ENCODE results near the gene UBTD2.

Gene UBTD2

GRCh38 chr5:172193872-172194271, 89.7 kb downstream of the UBTD2 start, which contains the start of gene EFCAB9:
Gene EFCAB9, plus strand, starts transcription at chr5:172194172. Its CDS starts 1 bp downstream, at chr5:172194173.
- TF ChIP-seq CTCF (IDR thresholded peaks at IDR 0.05; ENCODE audit: low read depth, low read length), result no peak
- H3K27me3 ChIP-seq (ENCODE audit: insufficient read depth, low read depth, severe bottlenecking), result no peaks in the 10 kb centered on the region

DNA sequence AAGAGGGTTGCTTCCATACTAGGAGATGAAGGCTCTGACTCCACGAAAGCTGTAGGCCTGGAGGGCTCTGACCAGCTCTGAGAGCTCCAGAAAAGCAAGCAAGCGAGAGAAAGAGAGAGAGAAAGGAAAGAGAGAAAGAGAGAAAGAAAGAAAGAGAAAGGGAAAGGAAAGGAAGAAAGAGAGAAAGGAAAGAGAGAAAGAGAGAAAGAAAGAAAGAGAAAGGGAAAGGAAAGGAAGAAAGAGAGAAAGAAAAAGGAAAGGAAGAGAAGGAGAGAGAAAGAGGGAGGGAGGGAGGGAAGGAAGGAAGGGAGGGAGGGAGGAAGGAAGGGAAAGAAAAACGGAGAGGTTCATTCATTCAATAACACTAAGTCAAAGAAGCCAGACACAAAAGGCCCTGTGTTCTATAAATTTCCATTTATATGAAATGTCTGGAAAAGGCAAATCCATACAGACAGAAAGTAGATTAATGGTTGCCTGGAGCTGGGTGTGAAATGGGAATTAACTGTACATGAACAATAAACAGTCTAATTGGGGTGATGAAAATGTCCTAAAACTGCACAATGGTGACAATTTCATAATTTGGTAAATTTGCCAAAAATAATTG, 93.8 kb downstream of the UBTD2 start:
- H3K4me3 ChIP-seq (ENCODE audit: low read depth, low read length), result no peak overlapping the region
- H3K27ac ChIP-seq, result no peak overlapping the region
- no peaks in the 10 kb centered on the region for H3K36me3 ChIP-seq
- DNase-seq, result no peak
- no peaks in the 10 kb centered on the region for H3K27me3 ChIP-seq (ENCODE audit: insufficient read depth, low read depth, severe bottlenecking)
- H3K9me3 ChIP-seq (ENCODE audit: severe bottlenecking), result no peaks in the 10 kb centered on the region
- TF ChIP-seq CTCF (IDR thresholded peaks at IDR 0.05; ENCODE audit: low read depth, low read length), result no peak

More at GRCh38 chr5:172193872-172194271, 89.7 kb downstream of the UBTD2 start, which contains the start of gene EFCAB9:
- no peaks in the 10 kb centered on the region for H3K36me3 ChIP-seq
- DNase-seq, result no peak
- H3K4me3 ChIP-seq (ENCODE audit: low read depth, low read length), result no peak within 1 kb of the TSS
- no peak within 1 kb of the TSS for H3K27ac ChIP-seq
- no peaks in the 10 kb centered on the region for H3K9me3 ChIP-seq (ENCODE audit: severe bottlenecking)

DNA sequence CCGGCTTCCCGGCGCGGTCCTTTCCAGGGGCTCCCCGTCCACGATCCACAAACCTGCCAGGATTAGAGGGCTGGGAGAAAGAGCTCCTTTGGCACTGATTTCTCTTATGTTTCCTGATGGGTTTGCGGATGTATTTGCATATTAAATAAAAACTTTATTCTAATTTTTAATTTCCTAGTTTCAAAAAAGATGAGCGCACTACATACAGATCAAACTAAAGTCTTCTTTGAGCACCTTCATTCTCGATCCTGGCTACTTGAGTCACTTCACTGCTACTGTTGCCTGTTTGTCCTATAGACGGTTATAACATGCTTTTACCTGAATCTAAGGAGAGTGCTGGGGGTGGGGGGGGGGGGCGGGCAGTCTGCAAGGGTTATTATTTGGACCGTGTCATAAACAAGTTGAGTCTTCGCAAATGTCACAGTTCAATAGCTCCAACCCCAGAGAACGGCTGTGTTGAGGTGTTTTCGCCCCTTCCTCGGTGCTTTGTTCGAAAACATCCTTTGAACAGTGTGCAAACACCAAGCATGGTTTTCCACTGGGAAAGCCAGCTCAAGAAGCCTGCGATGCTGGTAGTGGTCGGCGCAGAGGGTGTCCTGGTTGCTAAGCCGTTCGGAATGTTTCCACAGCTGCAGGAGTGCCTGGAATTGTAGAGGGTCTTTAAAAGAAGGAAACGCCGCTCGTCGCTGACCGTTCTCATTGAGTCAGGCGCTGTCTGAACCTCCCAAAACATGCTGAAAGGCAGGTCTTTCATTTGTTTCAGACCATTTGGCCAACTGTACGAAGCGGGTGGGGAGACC, 94.5 kb downstream of the UBTD2 start:
- H3K27me3 ChIP-seq (ENCODE audit: insufficient read depth, low read depth, severe bottlenecking), result no peaks in the 10 kb centered on the region
- H3K4me3 ChIP-seq (ENCODE audit: low read depth, low read length), result peak overlapping the region; percentile 95
- no peaks in the 10 kb centered on the region for H3K9me3 ChIP-seq (ENCODE audit: severe bottlenecking)
- H3K27ac ChIP-seq, result no peak overlapping the region
- DNase-seq, result no peak
- TF ChIP-seq CTCF (IDR thresholded peaks at IDR 0.05; ENCODE audit: low read depth, low read length), result no peak
- no peaks in the 10 kb centered on the region for H3K36me3 ChIP-seq

- Histone ChIP-seq H3K36me3 (no peaks in the 10 kb centered on the region), H3K9me3 (ENCODE audit: severe bottlenecking) (no peaks in the 10 kb centered on the region), H3K4me3 (ENCODE audit: low read depth, low read length) (peak within 1 kb of the TSS; percentile 95), H3K27me3 (ENCODE audit: insufficient read depth, low read depth, severe bottlenecking) (no peaks in the 10 kb centered on the region), H3K27ac (peak within 1 kb of the TSS; percentile 54)
- TF ChIP-seq CTCF (IDR thresholded peaks at IDR 0.05; ENCODE audit: low read depth, low read length), result peak; percentile 94
- DNase-seq, result peak; percentile 94
Measured at GRCh38 chr5:172188033-172188892, 95.3 kb downstream of the UBTD2 start, which contains the start of gene STK10. Gene STK10, minus strand, starts transcription at chr5:172188224. Its CDS starts 182 bp downstream, at chr5:172188042.

- Histone ChIP-seq H3K27ac (peak overlapping the region; percentile 54), H3K9me3 (ENCODE audit: severe bottlenecking) (no peaks in the 10 kb centered on the region), H3K4me3 (ENCODE audit: low read depth, low read length) (peak overlapping the region; percentile 95), H3K36me3 (no peaks in the 10 kb centered on the region), H3K27me3 (ENCODE audit: insufficient read depth, low read depth, severe bottlenecking) (no peaks in the 10 kb centered on the region)
- TF ChIP-seq CTCF (IDR thresholded peaks at IDR 0.05; ENCODE audit: low read depth, low read length), result no peak
- DNase-seq, result peak; percentile 52
Measured at GRCh38 chr5:172187118-172188032, 96.2 kb downstream of the UBTD2 start.

All from WERI-Rb-1 (cell line).